PC-9 (cell line): ENCODE measurements around the gene EMSY.

ENCODE experiments used
- CTCF ChIP-seq: fragments of 200-600 bp; sonication (generic); conservative IDR thresholded peaks from 2 replicates; pipeline ENCODE4 v1.6.1; 2017; ENCODE audit warnings: mixed run types, antibody characterized with exemption, mild to moderate bottlenecking, moderate library complexity
- EZH2 ChIP-seq: fragments of 200-600 bp; sonication (generic); IDR thresholded peaks from 2 replicates; pipeline ENCODE4 v1.8.0; 2017; ENCODE audit warnings: antibody characterized with exemption, low read depth

GRCh38 chr11:76501526-76502202 lies 56.8 kb downstream of the EMSY start:
- no peak for TF ChIP-seq CTCF
- TF ChIP-seq EZH2, result no peak
